Thyroid gland (tissue), 4 donors: ENCODE measurements around the gene XDH.

ENCODE experiments used
- CTCF ChIP-seq, 6 experiments: fragments of 200-600 bp in 3 of 6; fragments of 450-650 bp in 3 of 6; sonication (generic) in 3 of 6; IDR thresholded peaks; one replicate each; pipeline ENCODE4 v1.5.1; 2016 to 2019; ENCODE audit warnings: antibody characterized with exemption in 6 of 6, mild to moderate bottlenecking in 2 of 6, inconsistent platforms in 1 of 6, moderate library complexity in 1 of 6
- POLR2A ChIP-seq, 2 donors: fragments of 450-650 bp; IDR thresholded peaks; one replicate each; pipeline ENCODE4 v1.6.1; 2017; ENCODE audit warnings: antibody characterized with exemption in 2 of 2, mild to moderate bottlenecking in 2 of 2, moderate library complexity in 1 of 2

GRCh38 chr2:31426096-31426495 lies 11.6 kb upstream of the XDH start:
- TF ChIP-seq CTCF (IDR thresholded peaks at IDR 0.05): no peak
- TF ChIP-seq POLR2A (IDR thresholded peaks at IDR 0.05): no peak
